ENCODE results near the gene CFAP221.
"Not testable (repeated sequence)": the region's sequence is repeated elsewhere in the genome, so short reads cannot be mapped to it uniquely, and the experiment has no call there.

CFAP221 gene

GRCh38 chr2:119590873-119591272 lies 46.6 kb downstream of the CFAP221 start:
- DNase-seq (ENCODE audit: low spot score): no peak

GRCh38 chr2:119591523-119591922 lies 47.3 kb downstream of the CFAP221 start:
- DNase-seq (ENCODE audit: low spot score): no peak

- no peak for DNase-seq (ENCODE audit: low spot score)
Measured at GRCh38 chr2:119592436-119592835, 48.2 kb downstream of the CFAP221 start.

- DNase-seq (ENCODE audit: low spot score): no peak
Measured at GRCh38 chr2:119596638-119597037, 52.4 kb downstream of the CFAP221 start.

GRCh38 chr2:119598596-119599263 lies 54.5 kb downstream of the CFAP221 start:
- DNase-seq (ENCODE audit: low spot score): no peak

- no peak for DNase-seq (ENCODE audit: low spot score)
Measured at GRCh38 chr2:119599384-119599783, 55.1 kb downstream of the CFAP221 start.

- DNase-seq (ENCODE audit: low spot score): no peak
Measured at GRCh38 chr2:119605096-119605495, 60.8 kb downstream of the CFAP221 start.

GRCh38 chr2:119606674-119607073 lies 62.4 kb downstream of the CFAP221 start:
- DNase-seq (ENCODE audit: low spot score): no peak

- no peak for DNase-seq (ENCODE audit: low spot score)
Measured at GRCh38 chr2:119608553-119608952, 64.3 kb downstream of the CFAP221 start.

GRCh38 chr2:119609337-119609736 lies 65.1 kb downstream of the CFAP221 start:
- DNase-seq (ENCODE audit: low spot score): no peak

GRCh38 chr2:119614140-119614539 lies 69.9 kb downstream of the CFAP221 start:
- not testable (repeated sequence) for DNase-seq (ENCODE audit: low spot score)

GRCh38 chr2:119616421-119616820 lies 72.2 kb downstream of the CFAP221 start:
- no peak for DNase-seq (ENCODE audit: low spot score)

- DNase-seq (ENCODE audit: low spot score): no peak
Measured at GRCh38 chr2:119617455-119617854, 73.2 kb downstream of the CFAP221 start.

GRCh38 chr2:119618725-119619124 lies 74.5 kb downstream of the CFAP221 start:
- DNase-seq (ENCODE audit: low spot score): not testable (repeated sequence)

GRCh38 chr2:119625226-119625625 lies 81.0 kb downstream of the CFAP221 start:
- DNase-seq (ENCODE audit: low spot score): no peak

GRCh38 chr2:119629323-119629825 lies 85.1 kb downstream of the CFAP221 start:
- DNase-seq (ENCODE audit: low spot score): no peak

- no peak for DNase-seq (ENCODE audit: low spot score)
Measured at GRCh38 chr2:119630121-119630520, 85.9 kb downstream of the CFAP221 start.

GRCh38 chr2:119637371-119637770 lies 93.1 kb downstream of the CFAP221 start:
- DNase-seq (ENCODE audit: low spot score): no peak

- DNase-seq (ENCODE audit: low spot score): no peak
Measured at GRCh38 chr2:119638246-119638645, 94.0 kb downstream of the CFAP221 start.

- DNase-seq (ENCODE audit: low spot score): no peak
Measured at GRCh38 chr2:119638685-119639554, 94.7 kb downstream of the CFAP221 start.

- peak; percentile 75 for DNase-seq (ENCODE audit: low spot score)
Measured at GRCh38 chr2:119641562-119642258, 97.5 kb downstream of the CFAP221 start.

GRCh38 chr2:119644186-119644585 lies 99.9 kb downstream of the CFAP221 start:
- no peak for DNase-seq (ENCODE audit: low spot score)

All from left forelimb (tissue), 1 donor.